SJSA1 (cell line): Measurements from ENCODE around the gene ULK1. TPM values are rescaled to one million over a fixed set of nuclear protein-coding genes. Genes with fewer than 3 reads are reported as not detected.
A peak's percentile ranks its signal among the peaks of the same experiment; 100 is the strongest.
"Not testable (repeated sequence)": the region's sequence is repeated elsewhere in the genome, so short reads cannot be mapped to it uniquely, and the experiment has no call there.

Experiments used
- DNase-seq, 2 experiments: peaks; one replicate each; pipeline ENCODE4 v3.0.0-alpha.2; 2015 to 2020; ENCODE audit warnings: low spot score in 2 of 2, low read depth in 1 of 2
- H3K27ac ChIP-seq: fragments of 250-450 bp; sonication (Bioruptor Pico); 2 replicates; pipeline ENCODE4 v1.5.1; 2020; ENCODE audit warnings: mild to moderate bottlenecking, moderate library complexity
- H3K27me3 ChIP-seq: fragments of 250-450 bp; sonication (Bioruptor Pico); replicated peaks from 2 replicates; pipeline ENCODE4 v1.5.1; 2020; ENCODE audit warnings: mild to moderate bottlenecking, moderate library complexity
- H3K36me3 ChIP-seq: fragments of 250-450 bp; sonication (Bioruptor Pico); 2 replicates; pipeline ENCODE4 v1.5.1; 2020; ENCODE audit warnings: mild to moderate bottlenecking
- H3K4me1 ChIP-seq: fragments of 250-450 bp; sonication (Bioruptor Pico); replicated peaks from 2 replicates; pipeline ENCODE4 v1.6.1; 2021; ENCODE audit warnings: mild to moderate bottlenecking
- H3K4me3 ChIP-seq: fragments of 250-450 bp; sonication (Bioruptor Pico); 2 replicates; pipeline ENCODE4 v1.5.1; 2020; ENCODE audit warnings: mild to moderate bottlenecking
- H3K9me3 ChIP-seq: fragments of 250-450 bp; sonication (Bioruptor Pico); replicated peaks from 2 replicates; pipeline ENCODE4 v1.5.1; 2020; ENCODE audit warnings: mild to moderate bottlenecking
- total RNA-seq: library from RNA; depleted of rRNA; stranded (reverse); fragments of >200 nt; shearing (Covaris generic); gene quantifications from 2 replicates; pipeline ENCODE4 v1.2.3, GENCODE V29; 2014

The ULK1 gene
- total RNA-seq, 1 experiment from 2014 or later = 2.9 TPM

DNA sequence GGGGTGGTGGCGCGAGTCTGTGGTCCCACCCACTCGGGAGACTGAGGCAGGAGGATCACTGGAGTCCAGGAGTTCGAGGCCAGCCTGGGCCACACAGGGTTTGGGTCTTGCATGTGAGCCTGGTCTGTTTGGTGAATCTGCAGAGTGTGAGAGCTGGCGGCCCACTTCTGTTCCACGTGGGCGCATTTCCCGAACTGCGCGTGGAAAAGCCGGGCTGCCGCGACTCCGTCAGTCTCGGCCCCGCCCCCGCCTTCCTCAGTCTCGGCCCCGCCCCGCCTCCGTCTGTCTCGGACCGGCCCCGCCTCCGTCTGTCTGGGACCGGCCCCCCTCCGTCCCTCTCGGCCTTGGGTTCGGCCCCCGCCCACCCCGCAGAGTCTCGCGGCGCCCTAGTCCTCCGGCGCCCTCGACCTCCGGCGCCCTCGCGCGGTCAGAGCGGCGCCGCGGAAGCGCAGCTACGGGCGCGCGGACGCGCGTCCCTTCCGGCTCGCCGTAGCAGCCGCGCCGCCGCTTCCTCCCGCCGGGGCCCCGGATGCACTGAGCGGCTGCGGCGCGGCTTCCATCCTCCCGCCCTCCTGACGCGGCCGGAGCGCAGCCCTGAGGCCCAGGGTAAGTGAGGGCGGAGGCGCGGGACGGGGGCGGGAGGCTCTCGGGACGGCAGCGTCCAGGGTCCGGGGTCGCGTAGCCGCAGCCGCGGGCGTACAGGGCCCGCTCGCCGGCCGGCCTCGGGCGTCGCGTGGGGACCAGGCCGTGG is 55.2 kb downstream of the ULK1 start, which contains the start of gene EP400:
EP400 (plus strand) TSS at position 512 of the 751 bp plus-strand sequence. CDS start 10,678 bp downstream, outside the sequence.
- H3K27ac ChIP-seq = peak within 1 kb of the TSS; percentile 64
- peaks cover 9% of the 10 kb centered on the region for H3K4me1 ChIP-seq
- DNase-seq = peak; percentile 85 to 94

GRCh38 chr12:131950182-131950913 is 55.9 kb downstream of the ULK1 start:
- DNase-seq = peak in 1 of 2 experiments; percentile 42
- H3K4me3 ChIP-seq = peak overlapping the region; percentile 100
- H3K27ac ChIP-seq = peak overlapping the region; percentile 64
- H3K9me3 ChIP-seq = peaks cover 4% of the 10 kb centered on the region
- H3K4me1 ChIP-seq = peaks cover 10% of the 10 kb centered on the region
- H3K36me3 ChIP-seq = peaks cover 14% of the 10 kb centered on the region
- no peaks in the 10 kb centered on the region for H3K27me3 ChIP-seq

More for the DNA sequence above, 55.2 kb downstream of the ULK1 start, which contains the start of gene EP400:
- Histone ChIP-seq H3K27me3 (no peaks in the 10 kb centered on the region), H3K4me3 (peak within 1 kb of the TSS; percentile 100), H3K36me3 (peaks cover 13% of the 10 kb centered on the region), H3K9me3 (peaks cover 4% of the 10 kb centered on the region)

GRCh38 chr12:131953810-131954209 is 59.4 kb downstream of the ULK1 start:
- H3K9me3 ChIP-seq, DNase-seq, H3K4me3 ChIP-seq, H3K27me3 ChIP-seq, H3K27ac ChIP-seq: not testable (repeated sequence)
- Histone ChIP-seq H3K4me1 (peaks cover 32% of the 10 kb centered on the region), H3K36me3 (peaks cover 17% of the 10 kb centered on the region)

- not testable (repeated sequence) for H3K4me3 ChIP-seq, H3K9me3 ChIP-seq, H3K27me3 ChIP-seq, DNase-seq, H3K27ac ChIP-seq
- H3K4me1 ChIP-seq = peaks cover 35% of the 10 kb centered on the region
- H3K36me3 ChIP-seq = peaks cover 21% of the 10 kb centered on the region
These were observed 60.0 kb downstream of the ULK1 start for GRCh38 chr12:131954460-131954859.

GRCh38 chr12:131959116-131959515 is 64.7 kb downstream of the ULK1 start:
- Histone ChIP-seq H3K27ac (no peak overlapping the region), H3K27me3 (no peaks in the 10 kb centered on the region), H3K4me3 (no peak overlapping the region), H3K36me3 (peaks cover 25% of the 10 kb centered on the region), H3K4me1 (peaks cover 41% of the 10 kb centered on the region), H3K9me3 (no peaks in the 10 kb centered on the region)
- no peak for DNase-seq

- peak overlapping the region; percentile 15 for H3K27ac ChIP-seq
- no peaks in the 10 kb centered on the region for H3K27me3 ChIP-seq
- no peak overlapping the region for H3K4me3 ChIP-seq
- H3K9me3 ChIP-seq = no peaks in the 10 kb centered on the region
- peak in 1 of 2 experiments; percentile 36 for DNase-seq
- peaks cover 49% of the 10 kb centered on the region for H3K4me1 ChIP-seq
- H3K36me3 ChIP-seq = peaks cover 25% of the 10 kb centered on the region
These were observed 65.5 kb downstream of the ULK1 start for GRCh38 chr12:131959641-131960589.

DNA sequence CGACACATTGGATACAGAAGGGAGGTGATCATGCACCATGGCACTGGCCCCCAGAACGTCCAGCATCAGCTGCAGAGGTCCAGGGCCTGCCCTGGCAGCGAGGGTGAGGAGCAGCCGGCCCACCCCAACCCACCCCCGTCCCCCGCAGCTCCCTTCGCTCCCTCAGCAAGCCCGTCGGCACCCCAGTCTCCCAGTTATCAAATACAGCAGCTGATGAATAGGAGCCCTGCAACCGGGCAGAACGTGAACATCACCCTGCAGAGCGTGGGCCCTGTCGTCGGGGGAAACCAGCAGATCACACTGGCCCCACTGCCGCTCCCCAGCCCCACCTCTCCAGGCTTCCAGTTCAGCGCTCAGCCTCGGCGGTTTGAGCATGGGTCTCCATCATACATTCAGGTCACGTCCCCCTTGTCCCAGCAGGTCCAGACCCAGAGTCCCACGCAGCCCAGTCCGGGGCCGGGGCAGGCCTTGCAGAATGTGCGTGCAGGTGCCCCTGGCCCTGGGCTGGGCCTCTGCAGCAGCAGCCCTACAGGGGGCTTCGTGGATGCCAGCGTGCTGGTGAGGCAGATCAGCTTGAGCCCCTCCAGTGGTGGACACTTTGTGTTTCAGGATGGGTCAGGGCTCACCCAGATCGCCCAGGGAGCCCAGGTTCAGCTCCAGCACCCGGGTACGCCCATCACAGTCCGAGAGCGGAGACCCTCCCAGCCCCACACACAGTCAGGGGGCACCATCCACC is 66.3 kb downstream of the ULK1 start:
- H3K4me1 ChIP-seq = peaks cover 52% of the 10 kb centered on the region
- not testable (repeated sequence) for H3K9me3 ChIP-seq, H3K4me3 ChIP-seq, H3K27me3 ChIP-seq, H3K27ac ChIP-seq, DNase-seq
- peaks cover 20% of the 10 kb centered on the region for H3K36me3 ChIP-seq

DNA sequence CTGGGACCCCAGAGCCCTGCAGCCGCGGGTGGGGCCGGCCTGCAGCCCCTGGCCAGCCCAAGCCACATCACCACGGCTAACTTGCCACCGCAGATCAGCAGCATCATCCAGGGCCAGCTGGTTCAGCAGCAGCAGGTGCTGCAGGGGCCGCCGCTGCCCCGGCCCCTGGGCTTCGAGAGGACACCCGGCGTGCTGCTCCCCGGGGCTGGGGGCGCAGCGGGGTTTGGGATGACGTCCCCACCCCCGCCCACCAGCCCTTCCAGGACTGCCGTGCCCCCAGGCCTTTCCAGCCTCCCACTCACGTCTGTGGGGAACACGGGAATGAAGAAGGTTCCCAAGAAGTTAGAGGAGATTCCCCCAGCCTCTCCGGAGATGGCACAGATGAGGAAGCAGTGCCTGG is 66.9 kb downstream of the ULK1 start:
- H3K4me3 ChIP-seq, H3K27ac ChIP-seq, H3K27me3 ChIP-seq, DNase-seq, H3K9me3 ChIP-seq: not testable (repeated sequence)
- peaks cover 50% of the 10 kb centered on the region for H3K4me1 ChIP-seq
- H3K36me3 ChIP-seq = peaks cover 20% of the 10 kb centered on the region

DNA sequence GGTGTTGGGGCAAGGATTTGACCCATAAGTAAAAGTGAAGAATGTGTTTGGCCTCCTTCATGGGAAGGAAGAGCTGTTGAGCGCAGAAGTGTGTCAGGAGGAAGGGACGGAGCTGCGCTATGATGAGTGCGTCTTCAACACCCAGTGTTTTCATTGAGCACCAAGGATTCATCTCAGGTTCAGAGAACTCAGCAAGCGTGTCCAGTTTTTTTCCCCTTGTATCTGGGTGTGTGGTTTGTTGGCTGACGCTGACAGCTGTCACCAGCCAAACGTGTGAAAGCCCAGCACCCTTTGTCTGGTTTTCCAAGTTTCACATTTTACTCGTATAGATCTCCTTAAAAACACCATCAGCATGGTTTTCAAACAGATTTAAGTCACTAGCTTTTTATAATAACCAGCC is 67.6 kb downstream of the ULK1 start:
- no peak for DNase-seq

GRCh38 chr12:131963381-131963780 is 69.0 kb downstream of the ULK1 start:
- DNase-seq = no peak
- no peak overlapping the region for H3K4me3 ChIP-seq
- peaks cover 20% of the 10 kb centered on the region for H3K36me3 ChIP-seq
- H3K9me3 ChIP-seq = no peaks in the 10 kb centered on the region
- peaks cover 41% of the 10 kb centered on the region for H3K4me1 ChIP-seq
- H3K27me3 ChIP-seq = no peaks in the 10 kb centered on the region
- no peak overlapping the region for H3K27ac ChIP-seq

More for the DNA sequence above, 67.6 kb downstream of the ULK1 start:
- H3K27me3 ChIP-seq = no peaks in the 10 kb centered on the region
- no peak overlapping the region for H3K27ac ChIP-seq
- no peaks in the 10 kb centered on the region for H3K9me3 ChIP-seq
- H3K4me1 ChIP-seq = peaks cover 48% of the 10 kb centered on the region
- H3K4me3 ChIP-seq = no peak overlapping the region
- H3K36me3 ChIP-seq = peaks cover 20% of the 10 kb centered on the region

DNA sequence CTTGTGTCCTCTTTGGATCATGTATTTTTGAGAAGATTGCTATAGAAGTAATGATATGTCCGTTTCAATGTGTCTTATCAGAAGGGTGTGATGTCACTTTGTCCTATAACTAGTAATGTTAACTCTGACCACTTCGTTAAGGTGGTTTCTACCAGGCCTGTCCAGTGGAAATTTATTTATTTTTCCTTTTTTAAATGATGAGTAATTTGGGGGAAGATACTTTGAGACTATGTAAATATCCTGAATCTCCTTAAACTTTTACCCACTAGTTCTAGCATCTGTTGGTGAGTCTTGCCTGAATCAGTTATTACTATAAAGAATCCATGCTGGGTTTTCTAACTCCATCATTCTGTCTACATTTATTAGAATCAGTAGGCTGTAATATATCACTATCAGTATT is 70.7 kb downstream of the ULK1 start:
- peaks cover 26% of the 10 kb centered on the region for H3K4me1 ChIP-seq
- H3K9me3 ChIP-seq = no peaks in the 10 kb centered on the region
- no peak overlapping the region for H3K4me3 ChIP-seq
- peak in 1 of 2 experiments; percentile 35 for DNase-seq
- H3K36me3 ChIP-seq = peaks cover 21% of the 10 kb centered on the region
- 0 out of 2 replicates have a peak overlapping the region, but pooled peaks have one; percentile 2 for H3K27ac ChIP-seq
- H3K27me3 ChIP-seq = no peaks in the 10 kb centered on the region

DNA sequence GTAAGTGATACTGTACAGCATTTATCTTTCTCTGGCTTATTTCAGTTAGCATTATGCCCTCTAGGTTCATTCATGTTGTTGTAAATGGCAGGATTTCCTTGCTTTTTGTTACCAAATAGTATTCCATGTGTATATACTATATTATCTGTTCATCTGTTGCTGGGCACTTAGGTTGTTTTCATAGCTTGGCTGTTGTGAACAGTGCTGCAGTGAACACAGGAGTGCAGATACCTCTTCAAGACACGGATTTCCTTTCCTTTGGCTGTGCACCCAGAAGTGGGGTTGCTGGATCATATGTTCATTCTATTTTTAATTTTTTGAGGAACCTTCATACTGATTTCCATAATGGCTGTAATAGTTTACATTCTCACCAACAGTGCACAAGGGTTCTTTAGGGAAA is 76.8 kb downstream of the ULK1 start:
- no peak overlapping the region for H3K27ac ChIP-seq
- H3K4me3 ChIP-seq = no peak overlapping the region
- H3K9me3 ChIP-seq = no peaks in the 10 kb centered on the region
- peaks cover 15% of the 10 kb centered on the region for H3K36me3 ChIP-seq
- no peaks in the 10 kb centered on the region for H3K27me3 ChIP-seq
- peaks cover 5% of the 10 kb centered on the region for H3K4me1 ChIP-seq
- DNase-seq = no peak
